Stimulated activated CD4-positive, alpha-beta T cell treated with anti-CD3 and anti-CD28 coated beads, TNF-alpha, amount 100 ng/mL, for 4 hours (primary cell): ENCODE data around the gene IFI27L2.
"Not testable (repeated sequence)": the region's sequence is repeated elsewhere in the genome, so short reads cannot be mapped to it uniquely, and the experiment has no call there.

Source experiments
- DNase-seq, 3 experiments: peaks; one replicate each; pipeline ENCODE4 v3.0.0-alpha.2; 2020; ENCODE audit warnings: low read depth in 3 of 3

IFI27L2 gene

GRCh38 chr14:94129111-94129757 is at the start of gene IFI27L2:
IFI27L2 (minus strand) TSS chr14:94129604; CDS start chr14:94129564, 40 bp downstream.
- DNase-seq: peak; percentile 27 to 39 (median 30)

- DNase-seq: no peak
These were observed 48.4 kb upstream of the IFI27L2 start for GRCh38 chr14:94177806-94178205.

- no peak for DNase-seq
These were observed 47.4 kb upstream of the IFI27L2 start for GRCh38 chr14:94176808-94177207.

GRCh38 chr14:94175747-94176146 is 46.3 kb upstream of the IFI27L2 start:
- no peak for DNase-seq

- no peak for DNase-seq
These were observed 45.8 kb upstream of the IFI27L2 start for GRCh38 chr14:94175011-94175745.

GRCh38 chr14:94174604-94175010 is 45.2 kb upstream of the IFI27L2 start:
- no peak for DNase-seq

GRCh38 chr14:94173885-94174603 is 44.6 kb upstream of the IFI27L2 start, which contains the start of gene PPP4R4:
PPP4R4 (plus strand) TSS chr14:94174322; CDS start chr14:94174466, 144 bp downstream.
- peak; percentile 78 to 82 (median 80) for DNase-seq

GRCh38 chr14:94173471-94173884 is 44.1 kb upstream of the IFI27L2 start:
- DNase-seq: no peak

- DNase-seq: no peak
These were observed 43.1 kb upstream of the IFI27L2 start for GRCh38 chr14:94172545-94172944.

GRCh38 chr14:94171208-94171607 is 41.8 kb upstream of the IFI27L2 start:
- no peak for DNase-seq

- no peak for DNase-seq
These were observed 40.7 kb upstream of the IFI27L2 start for GRCh38 chr14:94170136-94170535.

- no peak for DNase-seq
These were observed 36.3 kb upstream of the IFI27L2 start for GRCh38 chr14:94165744-94166143.

- no peak for DNase-seq
These were observed 35.5 kb upstream of the IFI27L2 start for GRCh38 chr14:94164685-94165431.

GRCh38 chr14:94163796-94164195 is 34.4 kb upstream of the IFI27L2 start:
- no peak for DNase-seq

GRCh38 chr14:94162466-94162865 is 33.1 kb upstream of the IFI27L2 start:
- DNase-seq: no peak

GRCh38 chr14:94161981-94162380 is 32.6 kb upstream of the IFI27L2 start:
- DNase-seq: no peak

GRCh38 chr14:94161058-94161457 is 31.7 kb upstream of the IFI27L2 start:
- DNase-seq: no peak

GRCh38 chr14:94158239-94158883 is 29.0 kb upstream of the IFI27L2 start:
- no peak for DNase-seq

- DNase-seq: no peak
These were observed 27.8 kb upstream of the IFI27L2 start for GRCh38 chr14:94157197-94157596.

GRCh38 chr14:94156143-94156542 is 26.7 kb upstream of the IFI27L2 start:
- DNase-seq: not testable (repeated sequence)

- no peak for DNase-seq
These were observed 24.4 kb upstream of the IFI27L2 start for GRCh38 chr14:94153750-94154342.
